Measurements from ENCODE around the gene CEMIP. TPM values are rescaled to one million over a fixed set of nuclear protein-coding genes. Genes with fewer than 3 reads are reported as not detected.

Gene CEMIP
- total and polyA plus RNA-seq, 2 of the 13 experiments (the other 11 are each of a cell fraction or from before 2014, with no cell fraction given), result 4.3 to 28.5 TPM

GRCh38 chr15:80769829-80770705 lies 9.1 kb upstream of the CEMIP start:
- H3K9me3 ChIP-seq (ENCODE audit: low read length), result no peaks in the 10 kb centered on the region
- FAIRE-seq (no peak), DNase-seq (ENCODE audit: low spot score) (no peak), ATAC-seq (no peak)
- TF ChIP-seq KIAA2018 (CRISPR knock-in tag; IDR thresholded peaks at IDR 0.05; ENCODE audit: borderline replicate concordance) (no peak), ATF7-NPFF (CRISPR knock-in tag; IDR thresholded peaks at IDR 0.05; ENCODE audit: low read depth) (no peak), ZKSCAN5 (CRISPR knock-in tag; IDR thresholded peaks at IDR 0.05) (no peak)
- no peak overlapping the region for H3K27ac ChIP-seq (ENCODE audit: extremely low read length, insufficient read depth, low read length)
- in situ Hi-C loops (cut with HindIII; ENCODE audit: extremely low pct_ligation_motif_present, low pct_unique_long_range_greater_than_20kb), result no loop called here
- no peaks in the 10 kb centered on the region for H3K79me2 ChIP-seq (ENCODE audit: insufficient read depth, low read length)
- H3K4me2 ChIP-seq (ENCODE audit: low read depth, low read length), result no peak overlapping the region
- H3K27me3 ChIP-seq (ENCODE audit: control insufficient read depth in 1 of 2, insufficient read depth in 2 of 2, low read length in 2 of 2), result no peaks in the 10 kb centered on the region
- no TSS peak for BruUV-seq (replicated peaks)
- WGBS (ENCODE audit: low lambda C conversion rate), result 64% methylated on average over 7 of the region's 7 CpGs
- H3K9ac ChIP-seq (ENCODE audit: insufficient read depth, low read depth, low read length), result no peak overlapping the region
- intact Hi-C loops (cut with micrococcal nuclease; ENCODE audit: unreplicated experiment), result no loop called here
- H3K4me3 ChIP-seq (replicated peaks in 1 of 3; ENCODE audit: insufficient read depth in 1 of 3, low read depth in 2 of 3, low read length in 3 of 3), result no peak overlapping the region
- POLR2A ChIA-PET, result no interaction called here
- H3K4me1 ChIP-seq (ENCODE audit: insufficient read depth, low read length), result peaks cover 10% of the 10 kb centered on the region
- CTCF ChIA-PET (ENCODE audit: low intra/inter-chr PET ratio, low total read pairs), result no interaction called here
- H2AFZ ChIP-seq (ENCODE audit: low read length), result no peak overlapping the region
- H3K36me3 ChIP-seq (replicated peaks in 1 of 2; ENCODE audit: control insufficient read depth in 1 of 2, insufficient read depth in 2 of 2, low read length in 2 of 2), result no peaks in the 10 kb centered on the region
- no peaks in the 10 kb centered on the region for H4K20me1 ChIP-seq (ENCODE audit: insufficient read depth, low read length)
